ENCODE data around the gene CDH23.

The CDH23 gene

GRCh38 chr10:71502851-71503250 lies 106.1 kb downstream of the CDH23 start:
- H3K27ac ChIP-seq, result peak overlapping the region; percentile 92; the same call in 1 of the 2 replicates
- TF ChIP-seq, protein P1, sequence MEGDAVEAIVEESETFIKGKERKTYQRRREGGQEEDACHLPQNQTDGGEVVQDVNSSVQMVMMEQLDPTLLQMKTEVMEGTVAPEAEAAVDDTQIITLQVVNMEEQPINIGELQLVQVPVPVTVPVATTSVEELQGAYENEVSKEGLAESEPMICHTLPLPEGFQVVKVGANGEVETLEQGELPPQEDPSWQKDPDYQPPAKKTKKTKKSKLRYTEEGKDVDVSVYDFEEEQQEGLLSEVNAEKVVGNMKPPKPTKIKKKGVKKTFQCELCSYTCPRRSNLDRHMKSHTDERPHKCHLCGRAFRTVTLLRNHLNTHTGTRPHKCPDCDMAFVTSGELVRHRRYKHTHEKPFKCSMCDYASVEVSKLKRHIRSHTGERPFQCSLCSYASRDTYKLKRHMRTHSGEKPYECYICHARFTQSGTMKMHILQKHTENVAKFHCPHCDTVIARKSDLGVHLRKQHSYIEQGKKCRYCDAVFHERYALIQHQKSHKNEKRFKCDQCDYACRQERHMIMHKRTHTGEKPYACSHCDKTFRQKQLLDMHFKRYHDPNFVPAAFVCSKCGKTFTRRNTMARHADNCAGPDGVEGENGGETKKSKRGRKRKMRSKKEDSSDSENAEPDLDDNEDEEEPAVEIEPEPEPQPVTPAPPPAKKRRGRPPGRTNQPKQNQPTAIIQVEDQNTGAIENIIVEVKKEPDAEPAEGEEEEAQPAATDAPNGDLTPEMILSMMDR (conservative IDR thresholded peaks at IDR 0.05), result no peak

- peak overlapping the region; percentile 92 for H3K27ac ChIP-seq
- TF ChIP-seq, protein P1 (conservative IDR thresholded peaks at IDR 0.05), result no peak
Measured at GRCh38 chr10:71504168-71504567, 107.4 kb downstream of the CDH23 start.

- H3K27ac ChIP-seq, result peak overlapping the region; percentile 92
- TF ChIP-seq, protein P1 (conservative IDR thresholded peaks at IDR 0.05), result peak; percentile 53
Measured at GRCh38 chr10:71504570-71504969, 107.8 kb downstream of the CDH23 start.

DNA sequence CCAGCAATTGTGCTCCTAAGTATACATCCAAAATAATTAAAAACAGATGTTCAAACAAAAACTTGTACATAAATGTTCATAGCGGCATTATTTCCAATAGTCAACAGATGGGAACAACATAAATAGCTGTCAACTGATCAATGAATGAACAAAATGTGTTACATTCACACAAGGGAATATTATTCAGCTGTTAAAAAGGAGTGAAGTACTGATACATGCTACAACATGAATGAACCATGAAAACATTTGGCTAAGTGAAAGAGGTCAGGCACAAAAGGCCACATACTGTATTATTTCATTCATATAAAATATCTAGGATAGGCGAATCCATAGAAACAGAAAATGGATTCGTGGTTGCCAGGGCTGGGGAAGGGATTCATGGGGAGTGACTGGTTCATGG lies 109.1 kb downstream of the CDH23 start:
- peak overlapping the region; percentile 92 for H3K27ac ChIP-seq

GRCh38 chr10:71509444-71509843 lies 112.7 kb downstream of the CDH23 start:
- TF ChIP-seq, protein P1 (conservative IDR thresholded peaks at IDR 0.05), result no peak
- H3K27ac ChIP-seq, result no peak overlapping the region

More for the DNA sequence above, 109.1 kb downstream of the CDH23 start:
- TF ChIP-seq, protein P1 (conservative IDR thresholded peaks at IDR 0.05), result no peak

GRCh38 chr10:71511206-71511605 lies 114.5 kb downstream of the CDH23 start:
- H3K27ac ChIP-seq, result peak overlapping the region; percentile 71; the same call in 1 of the 2 replicates
- TF ChIP-seq, protein P1 (conservative IDR thresholded peaks at IDR 0.05), result no peak

- TF ChIP-seq, protein P1 (conservative IDR thresholded peaks at IDR 0.05), result no peak
- peak overlapping the region; percentile 71 for H3K27ac ChIP-seq
Measured at GRCh38 chr10:71512312-71512711, 115.6 kb downstream of the CDH23 start.

All from VCaP (cell line).